Stimulated activated CD4-positive, alpha-beta T cell treated with anti-CD3 and anti-CD28 coated beads, Interleukin-2, amount 100 ng/mL, for 24 hours (primary cell): Measurements from ENCODE around the gene GNG5.
"Not testable (repeated sequence)": the region's sequence is repeated elsewhere in the genome, so short reads cannot be mapped to it uniquely, and the experiment has no call there.

ENCODE experiments used
- DNase-seq, 2 donors: peaks; one replicate each; pipeline ENCODE4 v3.0.0-alpha.2; 2020

The GNG5 gene

DNA sequence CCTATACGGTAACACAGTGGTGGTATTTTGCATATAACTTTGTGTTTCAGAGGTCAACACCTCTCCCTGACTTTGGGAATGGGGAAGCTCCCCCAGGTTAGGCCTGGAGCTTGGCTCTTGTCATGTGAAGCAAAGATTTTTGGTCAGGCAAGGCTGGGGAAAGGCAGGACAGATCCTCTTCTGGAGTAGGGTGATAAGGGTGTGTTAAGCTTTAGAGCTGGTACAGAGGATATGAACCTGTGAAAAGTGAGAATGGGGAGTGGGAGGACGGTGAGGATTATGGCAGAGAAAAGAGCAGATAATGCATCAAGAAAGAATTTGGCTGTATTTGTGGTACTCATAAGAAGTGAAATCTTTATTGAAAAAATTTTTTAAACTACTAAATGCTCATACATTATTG, 25.1 kb downstream of the GNG5 start:
- no peak for DNase-seq

DNA sequence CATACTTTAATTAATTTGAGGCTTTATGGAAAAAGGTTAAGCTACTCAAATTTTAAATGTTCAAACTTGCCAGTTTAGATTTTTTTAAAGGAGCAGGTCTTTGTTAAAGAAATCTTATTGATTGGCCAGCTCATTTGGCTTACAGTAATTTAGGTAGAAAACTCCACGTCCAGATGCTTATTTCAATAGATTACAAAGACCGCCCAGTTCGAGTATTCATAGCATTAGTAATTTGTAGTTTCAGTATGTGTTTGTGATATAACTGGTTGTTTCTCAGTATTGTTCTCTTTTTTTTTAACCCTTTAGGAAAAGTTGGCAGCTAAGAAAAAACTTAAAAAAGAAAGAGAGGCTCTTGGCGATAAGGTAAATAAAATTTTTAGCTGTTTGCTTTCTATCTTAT, 25.7 kb downstream of the GNG5 start:
- DNase-seq = no peak

DNA sequence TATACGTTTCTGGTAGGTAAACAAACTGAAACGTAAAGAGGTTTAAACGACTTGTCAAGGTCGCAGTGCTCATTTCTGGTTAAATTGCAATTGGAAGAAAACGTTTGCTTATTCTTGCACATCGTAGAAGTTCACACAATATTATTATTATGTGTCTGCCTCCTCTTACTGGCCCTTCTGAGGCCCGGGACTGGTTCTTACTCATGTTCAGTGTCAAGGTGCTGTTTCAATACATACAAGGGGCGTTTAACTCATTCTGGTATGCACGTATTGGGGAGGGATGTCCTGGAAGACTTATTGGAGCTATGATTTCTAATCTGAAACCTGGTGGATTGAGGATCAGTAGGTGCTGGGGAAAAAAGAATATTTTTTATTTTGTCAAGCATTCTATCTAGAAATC, 26.4 kb downstream of the GNG5 start:
- DNase-seq = no peak

DNA sequence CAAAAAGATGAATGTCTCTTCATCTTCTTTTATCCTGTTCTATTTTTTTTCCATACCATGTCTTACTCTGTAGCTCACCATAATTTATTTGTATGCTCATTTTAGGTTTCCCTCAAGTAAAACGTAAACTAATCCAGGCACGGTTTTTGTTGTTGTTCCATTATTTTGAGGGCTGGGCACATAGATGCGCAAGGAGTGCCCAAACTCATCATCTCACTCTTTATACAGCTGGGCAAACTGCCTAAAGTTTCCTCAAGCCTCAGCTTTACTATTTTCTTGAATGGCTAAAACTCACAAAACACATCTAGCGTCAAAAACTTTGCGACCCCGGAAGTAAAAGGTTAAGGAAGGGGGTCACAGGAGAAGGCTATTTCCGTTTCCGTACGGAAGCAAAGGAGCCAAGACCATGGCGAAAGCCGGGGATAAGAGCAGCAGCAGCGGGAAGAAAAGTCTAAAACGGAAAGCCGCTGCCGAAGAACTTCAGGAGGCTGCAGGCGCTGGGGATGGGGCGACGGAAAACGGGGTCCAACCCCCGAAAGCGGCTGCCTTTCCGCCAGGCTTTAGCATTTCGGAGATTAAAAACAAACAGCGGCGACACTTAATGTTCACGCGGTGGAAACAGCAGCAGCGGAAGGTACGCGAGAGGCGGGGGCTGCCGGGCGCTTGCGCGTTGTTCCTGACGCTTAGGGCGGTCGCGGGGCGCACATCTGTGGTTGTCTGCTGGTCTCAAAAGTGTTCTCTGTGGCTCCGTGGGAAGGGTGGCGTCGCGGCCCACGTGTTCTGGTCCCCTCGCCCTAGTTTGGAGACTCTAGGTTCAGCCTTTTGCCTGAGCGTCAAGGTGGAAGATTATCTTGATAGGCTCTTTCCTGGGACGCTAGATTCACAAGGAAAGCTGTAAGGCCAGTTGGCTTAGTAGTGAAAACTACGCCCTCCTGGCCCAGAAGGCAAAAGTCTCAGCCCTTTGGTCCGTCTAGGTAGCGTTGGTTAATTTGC, 27.2 kb downstream of the GNG5 start, which contains the start of gene RPF1:
RPF1 (plus strand) TSS at position 391 of the 993 bp plus-strand sequence; CDS start at position 407, 16 bp downstream.
- peak; percentile 80 to 81 for DNase-seq

DNA sequence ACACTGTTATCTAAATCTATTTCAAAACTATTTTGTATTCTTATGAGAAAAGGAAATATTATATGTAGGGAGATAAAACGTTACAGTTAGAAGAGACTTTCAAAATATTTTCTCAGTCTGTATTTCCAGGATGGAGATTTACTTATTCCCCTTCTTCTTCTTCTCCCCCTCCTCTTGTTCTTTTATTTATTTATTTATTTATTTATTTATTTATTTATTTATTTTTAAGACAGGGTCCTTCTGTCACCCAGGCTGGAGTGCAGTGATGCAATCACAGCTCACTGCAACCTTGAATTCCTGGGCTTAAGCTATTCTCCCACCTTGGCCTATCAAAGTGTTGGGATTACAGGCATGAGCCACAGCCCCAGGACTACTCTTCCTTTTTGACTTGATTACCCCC, 30.2 kb downstream of the GNG5 start:
- no peak for DNase-seq

DNA sequence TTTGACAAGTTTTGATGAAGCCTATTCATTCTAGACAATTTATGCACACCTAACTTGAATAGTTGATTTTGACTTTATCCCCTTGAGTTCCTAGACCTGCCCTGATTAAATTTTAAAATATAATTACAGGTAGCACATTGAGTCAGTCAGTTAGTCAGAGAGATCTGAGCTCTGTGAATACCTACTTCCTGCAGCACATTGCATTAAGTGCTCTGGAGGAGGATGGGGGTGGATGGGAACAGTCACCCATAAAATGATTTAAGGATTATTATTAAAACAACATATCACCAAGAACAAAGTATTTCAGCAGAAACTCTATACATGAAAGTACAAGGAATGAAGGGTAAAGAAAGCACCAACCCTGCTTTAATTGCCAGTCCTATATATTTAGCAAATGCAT, 39.1 kb downstream of the GNG5 start:
- no peak for DNase-seq

DNA sequence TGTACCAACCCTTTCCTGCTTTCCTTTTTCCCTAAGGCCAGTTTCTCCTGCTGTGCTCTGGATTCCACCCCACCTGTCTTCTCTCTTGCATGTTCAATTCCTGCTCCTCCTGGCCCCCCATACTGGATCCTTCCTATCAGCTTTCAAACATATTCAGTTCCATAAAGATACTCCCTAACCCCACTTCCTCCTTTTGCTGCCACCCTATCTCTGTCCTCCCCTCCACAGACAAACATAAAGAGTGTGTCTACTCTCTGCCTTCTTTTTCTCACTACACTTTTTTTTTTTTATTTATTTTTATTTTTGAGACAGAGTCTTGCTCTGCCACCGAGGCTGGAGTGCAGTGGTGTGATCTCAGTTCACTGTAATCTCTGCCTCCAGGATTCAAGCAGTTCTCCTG, 44.3 kb downstream of the GNG5 start:
- no peak for DNase-seq

DNA sequence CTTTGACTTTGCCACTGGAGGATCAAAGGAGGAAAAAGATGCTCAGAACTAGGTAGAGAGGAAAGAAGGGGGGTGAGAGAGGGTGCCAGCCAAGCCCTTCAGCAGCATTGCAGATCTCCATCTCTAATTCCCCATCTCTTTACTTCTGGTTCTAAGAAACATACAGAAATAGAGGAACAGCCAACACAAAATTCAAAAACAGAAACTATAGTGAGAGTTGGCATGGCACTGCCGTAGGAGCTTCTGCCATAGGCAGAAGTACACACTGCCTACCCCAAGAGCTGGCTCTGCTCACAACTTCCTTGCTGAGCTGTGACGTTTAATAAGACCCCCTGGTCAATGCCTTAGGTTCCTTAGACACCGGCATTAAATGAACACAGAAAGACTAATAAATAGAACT, 53.9 kb downstream of the GNG5 start:
- DNase-seq = no peak

DNA sequence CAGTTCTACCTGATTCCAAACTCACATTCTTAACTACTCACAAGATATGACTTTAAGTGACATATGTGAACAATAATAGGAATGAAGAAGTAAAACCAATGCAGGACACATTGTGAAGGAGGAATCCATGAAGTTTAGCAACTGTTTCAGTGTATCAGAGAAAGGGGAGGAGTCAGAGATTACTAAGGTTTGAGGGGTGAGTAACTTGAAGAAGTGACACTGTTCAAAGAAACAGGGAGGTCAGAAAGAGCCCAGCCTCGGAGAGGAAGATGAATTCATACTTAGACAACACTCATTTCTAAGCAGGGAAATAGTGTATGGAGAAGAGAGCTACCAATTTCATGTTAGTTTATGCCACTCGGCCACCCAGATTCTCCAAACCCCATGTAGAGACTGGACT, 55.5 kb downstream of the GNG5 start:
- no peak for DNase-seq

DNA sequence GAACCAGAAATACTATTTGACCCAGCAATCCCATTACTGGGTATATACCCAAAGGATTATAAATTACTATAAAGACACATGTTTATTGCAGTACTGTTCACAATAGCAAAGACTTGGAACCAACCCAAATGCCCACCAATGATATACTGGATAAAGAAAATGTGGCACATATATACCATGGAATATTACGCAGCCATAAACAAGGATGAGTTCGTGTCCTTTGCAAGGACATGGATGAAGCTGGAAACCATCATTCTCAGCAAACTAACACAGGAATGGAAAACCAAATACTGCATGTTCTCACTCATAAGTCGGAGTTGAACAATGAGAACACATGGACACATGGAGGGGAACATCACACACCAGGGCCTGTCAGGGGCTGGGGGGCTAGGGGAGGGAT, 57.7 kb downstream of the GNG5 start:
- not testable (repeated sequence) for DNase-seq
